T-helper 9 cell (primary cell): ENCODE results near the gene MYO9A.

ENCODE experiments used
- DNase-seq: peaks from one replicate; pipeline ENCODE4 v3.0.0-alpha.2; 2020

Gene MYO9A

GRCh38 chr15:71779073-71779797 lies 338.7 kb downstream of the MYO9A start:
- no peak for DNase-seq

- DNase-seq, result no peak
Measured at GRCh38 chr15:71777216-71777943, 340.6 kb downstream of the MYO9A start.

GRCh38 chr15:71776304-71776703 lies 341.6 kb downstream of the MYO9A start:
- DNase-seq, result no peak

GRCh38 chr15:71775856-71776255 lies 342.1 kb downstream of the MYO9A start:
- DNase-seq, result no peak

GRCh38 chr15:71773206-71773859 lies 344.6 kb downstream of the MYO9A start:
- DNase-seq, result no peak
